SK-N-SH (cell line): ENCODE data around the gene ZNF22. TPM values are rescaled to one million over a fixed set of nuclear protein-coding genes. Genes with fewer than 3 reads are reported as not detected.

Source experiments
- CTCF ChIA-PET: fragments of 300-600, 350-600 bp; formaldehyde crosslinking; extraction: SDS; loops from one replicate; lab custom pipeline; 2021; lab: Yijun Ruan, JAX
- POLR2A ChIA-PET: fragments of 350-600 bp; sonication (Branson Sonifier 250); formaldehyde crosslinking; extraction: SDS; loops from one replicate; lab custom pipeline; 2020; ENCODE audit warnings: antibody characterized with exemption, inconsistent platforms; lab: Yijun Ruan, JAX
- DNase-seq: peaks from one replicate; pipeline ENCODE4 v3.0.0; 2012
- H2AFZ ChIP-seq: fragments of 200-600 bp; sonication (generic); 2 replicates; pipeline ENCODE4 v1.8.1; 2016; ENCODE audit warnings: antibody characterized with exemption, mild to moderate bottlenecking, low read depth
- H3F3A ChIP-seq: fragments of 200-600 bp; sonication (generic); replicated peaks from 2 replicates; pipeline ENCODE3; 2016; ENCODE audit warnings: antibody characterized with exemption, mild to moderate bottlenecking; ENCODE audit not compliant: insufficient read depth
- H3K27ac ChIP-seq, 2 experiments: fragments of 200-500 bp in 1 of 2; fragments of 200-600 bp in 1 of 2; sonication (Bioruptor generic) in 1 of 2; sonication (generic), shearing (Covaris generic) in 1 of 2; 2 replicates each; pipeline versions ENCODE4 v1.5.1 to v1.6.1; 2014 to 2016; ENCODE audit warnings: low read depth in 2 of 2, inconsistent platforms in 1 of 2, low read length in 1 of 2, mild to moderate bottlenecking in 1 of 2, mixed read lengths in 1 of 2
- H3K27me3 ChIP-seq: fragments of 200-600 bp; sonication (generic), shearing (Covaris generic); 2 replicates; pipeline ENCODE4 v1.6.1; 2016; ENCODE audit warnings: mixed run types; ENCODE audit not compliant: insufficient read depth
- H3K36me3 ChIP-seq, 2 experiments: fragments of 200-500 bp in 1 of 2; fragments of 200-600 bp in 1 of 2; sonication (Bioruptor generic) in 1 of 2; sonication (generic) in 1 of 2; replicated peaks in 1 of 2; 2 replicates each; pipeline versions ENCODE3 to v1.5.1; 2014 to 2016; ENCODE audit warnings: low read length in 1 of 2, mild to moderate bottlenecking in 1 of 2; ENCODE audit not compliant: insufficient read depth in 2 of 2, control insufficient read depth in 1 of 2
- H3K4me1 ChIP-seq, 2 experiments: fragments of 200-500 bp in 1 of 2; fragments of 200-600 bp in 1 of 2; sonication (Bioruptor generic) in 1 of 2; sonication (generic), shearing (Covaris generic) in 1 of 2; 2 replicates each; pipeline versions ENCODE4 v1.5.1 to v1.6.1; 2014 to 2016; ENCODE audit warnings: low read depth in 1 of 2, low read length in 1 of 2, mixed run types in 1 of 2; ENCODE audit not compliant: insufficient read depth in 2 of 2, control insufficient read depth in 1 of 2
- H3K4me2 ChIP-seq: fragments of 200-600 bp; sonication (generic), shearing (Covaris generic); 2 replicates; pipeline ENCODE4 v1.6.1; 2017; ENCODE audit warnings: mixed run types
- H3K4me3 ChIP-seq, 2 experiments: fragments of 200-500 bp in 1 of 2; fragments of 200-600 bp in 1 of 2; sonication (Bioruptor generic) in 1 of 2; sonication (generic), shearing (Covaris generic) in 1 of 2; 2 replicates each; pipeline versions ENCODE4 v1.5.1 to v1.8.1; 2014 to 2016; ENCODE audit warnings: low read depth in 2 of 2, inconsistent platforms in 1 of 2, low read length in 1 of 2, mild to moderate bottlenecking in 1 of 2, mixed read lengths in 1 of 2, moderate library complexity in 1 of 2
- H3K79me2 ChIP-seq: fragments of 200-600 bp; sonication (generic); 2 replicates; pipeline ENCODE4 v1.8.1; 2017; ENCODE audit warnings: mild to moderate bottlenecking; ENCODE audit not compliant: insufficient read depth
- H3K9ac ChIP-seq: fragments of 200-600 bp; sonication (generic); 2 replicates; pipeline ENCODE4 v1.6.1; 2017; ENCODE audit warnings: mixed run types
- H3K9me2 ChIP-seq: fragments of 200-600 bp; sonication (generic); 2 replicates; pipeline ENCODE4 v1.6.1; 2017; ENCODE audit warnings: mixed run types
- H3K9me3 ChIP-seq: fragments of 200-600 bp; sonication (generic); 2 replicates; pipeline ENCODE4 v1.6.1; 2017; ENCODE audit warnings: mixed run types, mild to moderate bottlenecking, moderate library complexity
- H4K20me1 ChIP-seq: fragments of 200-600 bp; sonication (generic); 2 replicates; pipeline ENCODE4 v1.6.1; 2017; ENCODE audit warnings: mild to moderate bottlenecking, mixed run types; ENCODE audit not compliant: insufficient read depth
- FOXM1 ChIP-seq: IDR thresholded peaks from 2 replicates; pipeline ENCODE4 v1.4.0; 2012; ENCODE audit warnings: low read depth, mild to moderate bottlenecking
- GABPA ChIP-seq: IDR thresholded peaks from 2 replicates; pipeline ENCODE4 v1.4.0; 2012; ENCODE audit warnings: low read depth, mild to moderate bottlenecking
- MXI1 ChIP-seq: IDR thresholded peaks from 2 replicates; pipeline ENCODE4 v1.6.1; 2012; ENCODE audit warnings: mild to moderate bottlenecking, low read depth, low read length, improper control_type of control experiment
- NFIC ChIP-seq: IDR thresholded peaks from 2 replicates; pipeline ENCODE4 v1.4.0; 2012; ENCODE audit warnings: borderline replicate concordance
- REST ChIP-seq: IDR thresholded peaks from 2 replicates; pipeline ENCODE4 v1.6.1; 2012; ENCODE audit warnings: mild to moderate bottlenecking, low read depth, low read length, moderate library complexity
- RXRA ChIP-seq: IDR thresholded peaks from 2 replicates; pipeline ENCODE4 v1.4.0; 2012; ENCODE audit warnings: low read depth, mild to moderate bottlenecking, borderline replicate concordance
- SIN3A ChIP-seq: IDR thresholded peaks from 2 replicates; pipeline ENCODE4 v1.6.1; 2012; ENCODE audit warnings: low read depth, mild to moderate bottlenecking, low read length, moderate library complexity, borderline replicate concordance
- TCF12 ChIP-seq: IDR thresholded peaks from 2 replicates; pipeline ENCODE4 v1.4.0; 2012
- USF2 ChIP-seq: fragments of 150-350 bp; IDR thresholded peaks from 2 replicates; pipeline ENCODE4 v1.6.1; 2017; ENCODE audit warnings: antibody characterized with exemption, low read length, low read depth, borderline replicate concordance
- WGBS: methylation state at CpG from one replicate; pipeline ENCODE4 v1.1.6; 2017; ENCODE audit warnings: low lambda C conversion rate; 5-methylcytosine and 5-hydroxymethylcytosine counted together
- polyA plus RNA-seq, 3 experiments: library from polyadenylated mRNA; depleted of rRNA; stranded (reverse); fragments of >200 nt; gene quantifications; 2 replicates each; pipeline ENCODE4 v1.2.3, GENCODE V29; 2012
- TF ChIP-seq, protein P1 (sequence below): IDR thresholded peaks from 2 replicates; pipeline ENCODE4 v1.4.0; 2012; ENCODE audit warnings: low read depth, borderline replicate concordance

Gene ZNF22
- polyA plus RNA-seq, 1 of the 3 experiments (the other 2 are of a cell fraction) = 10.2 TPM

- no peak for TF ChIP-seq RXRA
- no peak for TF ChIP-seq GABPA
- TF ChIP-seq USF2 = no peak
- TF ChIP-seq TCF12 = no peak
- no peak for TF ChIP-seq MXI1
These were observed 40.6 kb upstream of the ZNF22 start (continued) for GRCh38 chr10:44960088-44960460.

DNA sequence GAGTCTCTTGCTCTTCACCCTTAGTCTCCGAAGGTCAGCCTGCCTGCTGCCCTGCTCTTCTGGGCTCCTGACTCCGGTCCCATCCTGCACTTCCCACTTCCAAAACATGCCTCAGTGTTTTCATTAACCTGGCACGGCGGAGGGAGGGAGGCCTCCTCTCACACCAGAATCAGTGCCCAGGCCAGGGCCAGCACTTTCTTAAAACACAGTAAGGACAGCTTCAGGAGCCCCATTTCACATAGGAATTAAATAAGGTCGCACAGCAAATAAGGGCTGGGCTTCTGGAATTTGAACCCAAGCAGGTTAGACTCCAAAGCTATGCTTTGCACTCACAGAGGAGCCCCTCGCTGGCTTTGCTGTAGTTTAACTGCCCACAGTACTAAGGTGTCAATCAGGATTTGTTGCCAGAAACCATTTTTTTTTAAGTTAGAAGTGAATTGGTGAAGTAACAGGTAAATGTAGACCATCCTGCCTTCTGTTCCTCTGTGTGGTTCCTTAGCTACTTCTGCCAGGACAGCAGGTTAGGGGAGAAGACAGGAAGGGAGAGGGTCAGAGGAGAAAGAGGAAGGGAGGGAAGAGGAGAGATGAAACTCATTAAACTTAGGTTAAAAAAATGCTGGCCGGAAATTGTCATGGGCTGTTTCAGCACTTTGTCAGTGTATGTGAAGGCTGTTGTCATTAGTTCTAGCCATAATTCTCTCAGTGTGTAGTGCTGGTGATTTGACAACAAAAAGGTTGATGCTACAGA is 40.1 kb upstream of the ZNF22 start:
- ChIA-PET POLR2A (no interaction called here), CTCF (interaction anchor here (0.8 to 2.9 kb wide), 3 partner anchors 13 to 28 kb away, joined by 4 to 16 read pairs (median 7); no protein-coding TSS in a partner anchor)
- WGBS = 91% methylated on average over 7 of the region's 7 CpGs
- no peaks in the 10 kb centered on the region for H3K9me2 ChIP-seq
- H3K27ac ChIP-seq = no peak overlapping the region
- peaks cover 19 to 34% of the 10 kb centered on the region in 2 experiments; a peak in 3 of 4 replicates for H3K4me1 ChIP-seq
- TF ChIP-seq SIN3A = no peak
- TF ChIP-seq NFIC = no peak
- TF ChIP-seq REST = no peak
- no peak for TF ChIP-seq FOXM1
- TF ChIP-seq, protein P1, sequence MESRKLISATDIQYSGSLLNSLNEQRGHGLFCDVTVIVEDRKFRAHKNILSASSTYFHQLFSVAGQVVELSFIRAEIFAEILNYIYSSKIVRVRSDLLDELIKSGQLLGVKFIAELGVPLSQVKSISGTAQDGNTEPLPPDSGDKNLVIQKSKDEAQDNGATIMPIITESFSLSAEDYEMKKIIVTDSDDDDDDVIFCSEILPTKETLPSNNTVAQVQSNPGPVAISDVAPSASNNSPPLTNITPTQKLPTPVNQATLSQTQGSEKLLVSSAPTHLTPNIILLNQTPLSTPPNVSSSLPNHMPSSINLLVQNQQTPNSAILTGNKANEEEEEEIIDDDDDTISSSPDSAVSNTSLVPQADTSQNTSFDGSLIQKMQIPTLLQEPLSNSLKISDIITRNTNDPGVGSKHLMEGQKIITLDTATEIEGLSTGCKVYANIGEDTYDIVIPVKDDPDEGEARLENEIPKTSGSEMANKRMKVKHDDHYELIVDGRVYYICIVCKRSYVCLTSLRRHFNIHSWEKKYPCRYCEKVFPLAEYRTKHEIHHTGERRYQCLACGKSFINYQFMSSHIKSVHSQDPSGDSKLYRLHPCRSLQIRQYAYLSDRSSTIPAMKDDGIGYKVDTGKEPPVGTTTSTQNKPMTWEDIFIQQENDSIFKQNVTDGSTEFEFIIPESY = no peak
- DNase-seq = no peak
- H3K9me3 ChIP-seq = no peaks in the 10 kb centered on the region
- peaks cover 7% of the 10 kb centered on the region; the same call in 1 of the 2 replicates for H3K79me2 ChIP-seq
- H3K27me3 ChIP-seq = no peaks in the 10 kb centered on the region
- H3K9ac ChIP-seq = peak overlapping the region; percentile 59
- peak overlapping the region; percentile 83 to 89 for H3K4me3 ChIP-seq
- H2AFZ ChIP-seq = no peak overlapping the region
- H4K20me1 ChIP-seq = no peaks in the 10 kb centered on the region
- H3F3A ChIP-seq = no peaks in the 10 kb centered on the region
- peak overlapping the region; percentile 96 for H3K4me2 ChIP-seq
- peaks cover 0 to 4% of the 10 kb centered on the region in 2 experiments for H3K36me3 ChIP-seq
